Erythroblast (primary cell): ENCODE results near the gene SNX10.

Experiments
- DNase-seq, 2 experiments: peaks; one replicate each; lab custom pipeline; 2025; lab: John Stamatoyannopoulos, UW
- GATA1 ChIP-seq: IDR thresholded peaks from 2 replicates; pipeline ENCODE4 v1.6.1; 2011; ENCODE audit warnings: low read depth, mild to moderate bottlenecking, control low read depth, low read length, moderate library complexity
- POLR2A ChIP-seq: IDR thresholded peaks from 2 replicates; pipeline ENCODE4 v1.6.1; 2011; ENCODE audit warnings: mild to moderate bottlenecking, low read length

SNX10 gene

DNA sequence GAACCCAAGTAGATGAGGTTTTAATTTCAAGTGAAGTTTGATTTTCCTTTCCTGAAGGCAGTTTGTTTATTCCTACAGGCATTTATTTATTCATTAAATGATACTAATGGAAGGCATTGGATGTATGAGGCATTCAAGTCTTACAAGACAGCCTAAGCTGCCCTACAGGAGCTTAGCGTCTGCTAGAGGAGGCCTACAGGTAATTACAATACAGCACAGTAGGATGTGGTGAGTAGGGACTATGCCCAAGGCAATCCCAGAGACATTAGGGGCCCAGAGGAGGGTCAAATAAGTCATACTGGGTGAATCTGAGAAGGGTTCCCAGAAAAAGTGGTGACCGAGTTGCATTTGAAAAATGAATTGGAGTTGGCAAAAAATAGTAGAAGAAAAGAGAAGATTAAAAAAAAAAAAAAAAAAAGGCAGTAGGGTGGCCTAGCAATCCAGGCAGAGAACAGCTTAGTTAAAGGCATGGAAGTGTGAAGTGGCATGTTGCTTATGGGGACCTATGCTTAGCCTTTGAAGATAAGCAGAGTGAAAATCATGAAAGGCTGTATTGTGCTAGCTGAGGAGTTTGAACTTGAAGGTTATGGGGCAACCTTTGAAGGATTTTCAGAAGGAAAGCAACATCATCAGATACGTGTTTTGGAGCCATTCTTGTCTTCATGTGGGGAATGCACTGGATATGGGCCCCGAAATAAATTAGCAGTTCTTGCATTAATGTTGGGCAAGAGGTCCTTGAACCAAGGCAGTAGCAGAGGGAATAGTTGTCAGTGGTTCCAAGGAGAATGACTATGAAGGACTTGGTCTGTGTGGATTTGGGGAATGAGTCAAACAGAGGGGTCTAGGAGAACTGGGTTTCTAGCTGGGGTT lies 65.5 kb downstream of the SNX10 start:
- no peak for TF ChIP-seq GATA1
- no peak for TF ChIP-seq POLR2A
- DNase-seq: no peak

DNA sequence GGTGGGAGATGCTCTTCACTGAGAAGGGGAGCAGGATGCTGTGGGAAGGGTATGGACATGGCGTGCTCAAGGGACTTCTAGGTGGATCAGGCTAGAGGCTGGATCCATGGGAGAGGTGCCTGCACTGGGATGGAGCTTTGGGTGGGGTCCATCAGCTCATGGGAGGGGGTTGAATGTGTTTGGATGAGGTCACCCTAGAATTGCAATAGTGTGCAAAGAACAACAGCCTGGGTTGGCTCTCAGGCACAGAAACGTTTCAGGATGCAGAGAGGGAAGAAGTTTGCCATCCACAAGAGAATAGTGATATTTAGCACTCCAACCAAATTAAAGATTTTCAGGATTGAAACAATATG lies 66.1 kb downstream of the SNX10 start:
- DNase-seq: no peak
- no peak for TF ChIP-seq POLR2A
- no peak for TF ChIP-seq GATA1

DNA sequence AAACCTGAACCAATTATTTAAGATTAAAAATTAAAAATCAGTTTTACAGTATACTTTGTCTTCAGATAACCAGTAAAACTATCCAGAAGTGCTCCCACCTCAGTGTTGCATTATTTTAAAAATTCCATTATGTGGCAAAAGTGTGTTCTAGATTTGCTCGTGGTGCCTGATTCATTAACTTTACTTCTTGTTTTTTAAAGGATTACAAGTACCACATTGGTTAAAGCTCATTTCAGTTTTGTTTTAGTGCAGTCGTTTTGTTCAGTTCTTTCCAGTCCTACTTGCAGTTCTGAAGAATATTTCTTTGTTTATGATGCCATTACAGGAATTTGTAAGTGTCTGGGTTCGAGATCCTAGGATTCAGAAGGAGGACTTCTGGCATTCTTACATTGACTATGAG lies 69.0 kb downstream of the SNX10 start:
- no peak for DNase-seq
- no peak for TF ChIP-seq GATA1

DNA sequence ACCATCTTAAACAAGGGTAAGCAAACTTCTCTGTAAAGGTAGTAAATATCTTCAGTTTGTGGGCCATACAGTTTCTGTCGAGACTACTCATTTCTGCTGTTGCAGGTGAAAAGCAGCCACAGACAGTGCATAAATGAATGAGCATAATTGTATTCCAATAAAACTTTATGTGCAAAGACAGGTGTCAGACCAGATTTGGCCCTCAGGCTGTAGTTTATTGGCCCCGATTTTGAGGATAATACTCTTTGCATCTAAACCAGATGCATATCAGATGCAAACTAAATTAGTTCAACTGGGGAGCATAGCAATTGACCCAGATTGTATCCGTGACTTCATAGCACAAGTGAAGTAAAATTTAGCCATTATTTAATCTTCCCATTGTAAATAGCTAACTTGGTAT lies 70.0 kb downstream of the SNX10 start:
- DNase-seq: no peak
- TF ChIP-seq POLR2A (no peak), GATA1 (no peak)

DNA sequence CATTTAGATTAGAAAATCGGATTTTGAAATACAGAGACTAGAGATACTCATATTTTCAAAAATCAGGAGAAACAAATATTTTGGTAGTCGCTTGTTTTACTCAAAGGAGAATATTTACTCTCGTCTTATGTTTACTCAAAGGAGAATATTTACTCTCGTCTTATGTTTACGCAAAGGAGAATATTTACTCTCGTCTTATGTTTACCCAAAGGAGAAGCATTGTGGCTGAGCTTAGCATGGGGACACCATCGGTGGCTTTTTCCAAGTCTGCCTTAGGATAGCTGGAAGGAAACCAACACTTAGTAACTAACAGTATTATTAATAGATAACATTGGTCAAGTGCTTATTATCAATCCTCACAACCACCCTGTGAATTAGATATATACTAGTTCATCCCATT lies 71.8 kb downstream of the SNX10 start:
- TF ChIP-seq POLR2A (no peak), GATA1 (no peak)
- DNase-seq: no peak

DNA sequence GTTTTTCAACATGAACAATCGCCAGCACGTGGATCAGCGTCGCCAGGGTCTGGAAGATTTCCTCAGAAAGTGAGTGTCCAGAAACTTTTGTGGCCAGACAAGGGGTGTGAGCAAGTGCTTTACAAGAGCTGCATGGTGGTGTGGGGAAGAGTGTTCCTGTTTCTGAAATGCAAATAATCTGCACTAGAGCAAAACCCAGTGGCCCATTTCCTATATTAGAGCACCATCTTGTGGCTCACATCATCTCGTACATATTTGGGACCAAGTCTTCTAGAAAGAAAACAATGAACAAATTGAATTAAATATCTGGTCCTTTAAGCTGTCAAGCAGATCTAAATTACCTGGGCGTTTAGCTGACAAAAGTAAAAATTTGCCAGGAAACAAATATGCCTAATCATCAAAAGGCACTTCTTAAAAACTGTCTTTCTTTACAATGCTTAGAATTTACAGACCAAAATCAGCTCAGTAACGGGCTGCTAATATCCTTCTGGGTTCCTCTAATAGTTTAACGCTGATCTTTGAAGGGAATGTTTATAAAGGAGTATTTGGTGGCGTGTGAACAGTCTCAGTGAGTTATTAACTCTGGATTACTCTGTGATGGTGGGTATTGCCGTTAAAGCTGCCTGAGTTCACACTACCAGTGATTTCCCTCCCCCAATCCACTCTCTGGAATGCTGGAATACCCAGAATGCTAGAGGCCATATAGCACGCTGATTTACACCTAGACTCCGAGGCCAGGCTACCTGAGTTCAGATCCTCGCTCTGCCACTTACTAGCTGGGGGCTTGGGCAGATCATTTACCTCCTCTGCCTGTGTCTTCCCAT lies 73.6 kb downstream of the SNX10 start:
- TF ChIP-seq POLR2A (no peak), GATA1 (no peak)
- peak; percentile 82 to 89 for DNase-seq

DNA sequence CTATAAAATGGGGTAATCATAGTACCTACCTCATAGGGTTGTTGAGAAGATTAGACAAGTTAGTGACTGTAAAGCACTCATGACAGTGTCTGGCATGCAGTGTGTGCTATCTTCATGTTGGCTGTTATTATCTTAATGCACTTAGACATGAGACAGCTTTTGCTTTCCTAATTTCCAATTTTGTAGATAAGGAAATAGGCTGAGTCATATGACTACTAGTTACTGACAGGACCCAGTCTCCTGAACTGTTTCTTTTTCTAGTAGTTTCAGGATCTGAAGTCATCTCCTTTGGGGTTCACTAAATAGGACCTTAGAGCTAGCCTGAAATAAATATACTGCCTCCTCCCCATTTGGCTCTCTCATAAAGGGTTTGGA lies 74.2 kb downstream of the SNX10 start:
- DNase-seq: peak; percentile 82 to 86
- no peak for TF ChIP-seq GATA1
- TF ChIP-seq POLR2A: no peak

DNA sequence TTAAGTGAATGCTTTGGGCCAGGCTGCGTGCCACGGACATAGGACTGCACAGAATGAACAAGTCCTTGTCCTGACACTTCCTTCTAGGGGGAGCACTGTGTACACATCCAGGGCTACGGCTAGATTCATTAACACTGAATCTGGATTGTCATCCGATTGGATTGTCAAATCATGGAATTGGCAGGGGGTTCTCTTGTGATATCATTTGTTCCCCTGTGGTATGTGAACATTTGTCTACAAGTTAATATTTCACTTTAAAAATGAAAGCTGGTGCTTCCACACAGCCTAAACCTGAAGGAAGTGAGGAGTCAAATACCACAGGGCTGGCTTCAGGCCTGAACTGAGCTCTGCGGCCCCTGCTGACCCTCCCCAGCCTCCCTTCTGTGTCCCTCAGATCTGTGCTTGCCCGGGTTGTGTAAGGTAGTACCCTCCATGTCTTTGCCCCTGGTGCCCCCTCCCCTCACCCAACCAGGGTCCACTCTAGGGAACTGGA lies 75.6 kb downstream of the SNX10 start:
- TF ChIP-seq GATA1: no peak
- peak in 1 of 2 experiments; percentile 13 for DNase-seq

DNA sequence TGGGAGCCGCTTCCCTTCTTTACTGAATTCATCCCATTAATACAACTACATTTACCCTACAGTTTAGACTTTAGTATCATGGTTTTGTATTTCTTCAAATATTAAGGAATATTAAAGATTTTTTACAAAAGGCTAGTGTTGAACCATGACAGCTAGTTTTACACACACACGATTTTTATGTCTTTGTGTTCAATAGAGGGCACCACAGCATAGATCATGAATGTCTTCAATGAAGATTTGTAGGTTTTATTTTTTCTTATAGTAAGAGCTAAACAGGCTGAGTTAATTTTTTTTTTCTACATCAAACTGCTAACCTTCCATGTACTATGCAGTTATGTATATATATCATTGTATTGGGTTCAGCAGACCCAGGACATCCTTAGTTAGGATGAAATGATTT lies 76.9 kb downstream of the SNX10 start:
- DNase-seq: peak in 1 of 2 experiments; percentile 4
- TF ChIP-seq POLR2A: no peak
- no peak for TF ChIP-seq GATA1

DNA sequence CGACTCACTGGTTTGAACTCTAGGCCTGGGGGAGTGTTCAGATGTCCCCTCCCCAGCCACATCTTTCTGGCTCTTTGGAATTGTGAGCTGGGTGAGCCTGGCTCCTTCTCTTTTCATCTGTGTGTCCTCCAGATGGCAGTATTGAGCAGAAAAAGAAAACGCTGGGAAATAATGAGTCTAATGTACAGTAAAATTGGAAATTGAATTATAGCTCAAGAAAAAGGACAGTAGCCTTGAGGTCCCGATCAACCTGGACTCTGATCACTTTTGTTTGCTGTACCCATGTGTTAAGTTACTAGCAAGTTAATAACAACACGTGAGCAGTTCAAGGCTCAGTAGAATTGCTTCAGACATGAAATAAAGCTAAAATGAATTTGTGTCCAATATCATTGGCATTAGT lies 77.9 kb downstream of the SNX10 start:
- peak; percentile 53 to 78 for DNase-seq

DNA sequence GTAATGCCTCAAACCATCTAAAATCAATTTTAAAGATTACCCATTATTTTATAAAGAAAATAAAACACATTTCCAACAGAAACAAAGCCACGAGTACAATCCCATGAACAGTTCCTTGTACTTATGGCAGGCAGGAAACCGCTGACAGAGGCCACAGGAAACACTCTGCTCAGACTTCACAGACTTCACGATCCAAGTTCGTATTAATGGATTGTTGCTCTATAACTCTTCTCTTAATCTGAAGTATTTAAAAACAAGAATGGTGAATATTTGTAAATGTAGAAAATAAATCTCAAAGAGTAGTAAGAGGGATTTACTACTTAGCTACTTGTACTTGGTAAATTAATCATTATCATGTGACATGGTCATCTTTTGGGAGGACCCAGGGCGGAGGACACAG lies 78.3 kb downstream of the SNX10 start:
- peak in 1 of 2 experiments; percentile 31 for DNase-seq
- no peak for TF ChIP-seq POLR2A
- no peak for TF ChIP-seq GATA1

More for the DNA sequence above, 77.9 kb downstream of the SNX10 start:
- TF ChIP-seq GATA1 (no peak), POLR2A (no peak)

DNA sequence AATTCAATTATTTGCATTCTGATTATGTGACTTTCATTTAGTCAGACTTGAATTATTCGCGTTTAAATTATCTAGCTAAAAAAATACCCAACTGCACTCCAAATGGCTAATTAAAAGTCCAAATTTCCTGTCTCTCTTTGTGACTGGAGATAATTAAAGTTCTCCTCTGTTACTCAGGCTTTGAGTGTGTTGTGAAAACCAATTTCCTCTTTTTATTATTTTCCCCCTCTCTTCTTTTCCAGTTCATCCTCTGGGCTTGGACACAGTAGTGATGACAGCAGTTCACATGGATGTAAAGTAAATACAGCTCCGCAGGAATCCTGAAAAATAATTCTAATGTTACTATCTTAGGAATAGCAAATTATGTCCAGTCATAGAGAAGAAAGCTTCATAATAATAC lies 80.6 kb downstream of the SNX10 start:
- no peak for DNase-seq
- TF ChIP-seq GATA1: no peak
- TF ChIP-seq POLR2A: no peak

DNA sequence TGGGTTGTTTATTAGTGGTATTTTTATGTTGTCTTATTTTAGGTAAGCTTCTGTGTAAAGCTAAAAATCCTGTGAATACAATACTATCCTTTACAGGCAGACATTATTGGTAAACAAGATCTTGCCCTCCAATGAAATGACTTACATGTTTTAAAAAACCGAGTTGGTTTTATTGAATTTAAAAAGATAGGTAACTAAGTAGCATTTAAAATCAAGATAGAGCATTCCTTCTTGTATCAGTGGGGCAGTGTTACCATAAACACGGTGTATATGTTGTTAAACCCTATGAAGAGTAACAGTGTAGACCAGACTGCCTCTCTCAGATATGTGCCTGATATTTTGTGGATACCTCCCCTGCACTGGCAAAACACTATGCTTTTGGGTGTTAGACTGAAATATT lies 81.0 kb downstream of the SNX10 start:
- DNase-seq: no peak
- TF ChIP-seq GATA1 (no peak), POLR2A (no peak)

DNA sequence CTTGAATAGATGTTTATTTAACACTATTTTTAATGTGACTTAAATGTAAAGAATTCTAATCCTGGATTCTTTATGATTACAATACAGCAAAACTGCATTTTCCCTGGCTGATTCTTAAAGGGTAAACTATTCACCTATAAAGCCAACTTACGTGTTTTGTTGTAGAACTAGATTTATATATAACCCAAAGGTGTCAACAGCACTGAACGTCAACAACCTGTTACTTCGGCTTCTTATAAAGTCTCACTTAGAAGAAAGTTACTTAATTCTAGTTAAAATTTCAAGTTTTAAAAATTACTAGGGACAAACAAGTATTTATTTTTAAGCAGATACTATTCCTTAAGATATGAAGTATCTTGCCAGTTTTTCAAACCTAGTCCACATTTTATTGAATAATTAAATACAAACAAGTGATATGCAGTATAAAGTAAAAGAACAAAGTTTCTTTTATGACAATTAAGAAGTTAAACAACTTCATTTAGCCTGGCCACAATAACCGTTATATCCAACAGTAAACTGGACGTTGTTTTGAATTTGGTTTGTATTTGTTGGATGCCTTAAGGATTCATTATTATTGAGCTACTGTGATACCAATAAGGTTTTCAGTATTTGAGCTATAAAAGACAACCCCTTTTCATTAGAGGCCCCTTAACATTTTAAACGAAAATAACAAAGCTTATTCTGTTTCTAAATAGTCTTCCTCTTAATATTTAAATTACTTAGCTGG lies 83.1 kb downstream of the SNX10 start:
- no peak for DNase-seq
- TF ChIP-seq GATA1: no peak
- no peak for TF ChIP-seq POLR2A

DNA sequence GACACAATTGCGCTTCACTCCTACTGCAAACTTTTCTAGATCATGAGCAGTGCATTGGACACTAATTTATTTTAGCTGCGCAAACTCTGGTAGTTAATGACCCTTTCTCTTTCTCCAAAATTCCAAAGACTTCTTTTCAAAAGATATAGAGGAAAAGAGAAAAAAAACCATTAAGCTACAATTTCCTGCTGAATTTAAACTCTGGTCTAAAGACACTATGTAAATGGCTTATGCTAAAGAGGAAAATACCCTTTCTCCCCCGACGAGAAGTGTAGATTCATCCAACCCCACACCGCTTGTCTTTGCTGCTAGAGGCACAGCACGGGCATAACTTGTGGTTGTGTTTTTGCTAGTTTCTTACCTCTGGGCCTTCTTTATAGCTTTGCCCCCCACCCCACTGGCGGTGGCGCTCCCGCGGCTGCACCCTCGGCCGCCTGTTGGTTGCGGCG lies 84.1 kb downstream of the SNX10 start:
- peak in 1 of 2 experiments; percentile 41 for DNase-seq
- TF ChIP-seq POLR2A (no peak), GATA1 (no peak)
